Neural cell (in vitro differentiated cells): ENCODE measurements around the gene KDM3B. TPM values are rescaled to one million over a fixed set of nuclear protein-coding genes. Genes with fewer than 3 reads are reported as not detected.

Source experiments
- H2AFZ ChIP-seq: fragments of 200-600, 300-800 bp; sonication (generic), shearing (Covaris generic); 2 replicates; pipeline ENCODE4 v1.6.0; 2014; ENCODE audit warnings: low read depth, mild to moderate bottlenecking, antibody characterized with exemption, low read length, moderate library complexity
- H3F3A ChIP-seq: fragments of 200-600 bp; shearing (Covaris generic); 2 replicates; pipeline ENCODE4 v1.6.1; 2016; ENCODE audit warnings: mild to moderate bottlenecking, moderate library complexity, mixed read lengths, antibody characterized with exemption, low read length; ENCODE audit not compliant: insufficient read depth, poor library complexity, severe bottlenecking
- H3K27ac ChIP-seq: fragments of 200-600, 300-800 bp; sonication (generic), shearing (Covaris generic); 2 replicates; pipeline ENCODE4 v1.5.1; 2014; ENCODE audit warnings: mild to moderate bottlenecking, low read length, moderate library complexity
- H3K27me3 ChIP-seq: fragments of 300-800, 200-600 bp; sonication (generic), shearing (Covaris generic); 2 replicates; pipeline ENCODE4 v1.6.0; 2014; ENCODE audit warnings: mild to moderate bottlenecking, low read depth, low read length, moderate library complexity; ENCODE audit not compliant: insufficient read depth
- H3K36me3 ChIP-seq: fragments of 300-800, 200-600 bp; sonication (generic), shearing (Covaris generic); 2 replicates; pipeline ENCODE4 v1.5.1; 2014; ENCODE audit warnings: mild to moderate bottlenecking, antibody characterized with exemption, low read length, moderate library complexity; ENCODE audit not compliant: insufficient read depth
- H3K4me2 ChIP-seq: fragments of 300-800, 200-600 bp; sonication (generic), shearing (Covaris generic); 2 replicates; pipeline ENCODE4 v1.6.0; 2014; ENCODE audit warnings: mild to moderate bottlenecking, low read length
- H3K4me3 ChIP-seq: fragments of 300-800, 200-600 bp; sonication (generic), shearing (Covaris generic); 2 replicates; pipeline ENCODE4 v1.5.1; 2014; ENCODE audit warnings: mild to moderate bottlenecking, low read length, moderate library complexity
- H3K79me2 ChIP-seq: fragments of 200-600 bp; shearing (Covaris generic); replicated peaks from 2 replicates; pipeline ENCODE4 v1.6.0; 2014; ENCODE audit warnings: mild to moderate bottlenecking, low read length, moderate library complexity; ENCODE audit not compliant: insufficient read depth
- H3K9ac ChIP-seq: fragments of 300-800, 200-600 bp; sonication (generic), shearing (Covaris generic); 2 replicates; pipeline ENCODE4 v1.6.1; 2016; ENCODE audit warnings: mild to moderate bottlenecking, low read length, mixed read lengths
- H3K9me2 ChIP-seq: fragments of 200-600 bp; shearing (Covaris generic); 2 replicates; pipeline ENCODE4 v1.6.1; 2016; ENCODE audit warnings: mild to moderate bottlenecking, low read length, mixed read lengths; ENCODE audit not compliant: insufficient read depth
- H3K9me3 ChIP-seq: fragments of 200-600, 300-800 bp; sonication (generic), shearing (Covaris generic); 2 replicates; pipeline ENCODE4 v1.6.1; 2016; ENCODE audit warnings: mild to moderate bottlenecking, mixed run types, low read length, moderate library complexity, mixed read lengths
- H4K20me1 ChIP-seq: fragments of 200-600 bp; shearing (Covaris generic); 2 replicates; pipeline ENCODE4 v1.6.1; 2016; ENCODE audit warnings: mild to moderate bottlenecking, mixed run types; ENCODE audit not compliant: insufficient read depth
- EP300 ChIP-seq: fragments of 450-650 bp; conservative IDR thresholded peaks from 2 replicates; pipeline ENCODE4 v1.6.1; 2014; ENCODE audit warnings: antibody characterized with exemption, mild to moderate bottlenecking, moderate library complexity; ENCODE audit not compliant: poor library complexity, severe bottlenecking
- EZH2 ChIP-seq: fragments of 200-600, 300-800 bp; shearing (Covaris generic), sonication (generic); IDR thresholded peaks from 2 replicates; pipeline ENCODE4 v1.6.1; 2014; ENCODE audit warnings: antibody characterized with exemption, low read length, borderline replicate concordance, mild to moderate bottlenecking; ENCODE audit not compliant: insufficient read depth, poor library complexity, severe bottlenecking
- MXI1 ChIP-seq: fragments of 450-650 bp; conservative IDR thresholded peaks from 2 replicates; pipeline ENCODE4 v1.6.1; 2014; ENCODE audit warnings: antibody characterized with exemption, mild to moderate bottlenecking; ENCODE audit not compliant: poor library complexity, severe bottlenecking
- POLR2AphosphoS5 ChIP-seq: IDR thresholded peaks from 2 replicates; pipeline ENCODE4 v1.6.1; 2012
- RAD21 ChIP-seq: fragments of 450-650 bp; conservative IDR thresholded peaks from 2 replicates; pipeline ENCODE4 v1.6.1; 2014; ENCODE audit warnings: antibody characterized with exemption, mild to moderate bottlenecking, moderate library complexity
- SMC3 ChIP-seq: fragments of 450-650 bp; conservative IDR thresholded peaks from 2 replicates; pipeline ENCODE4 v1.6.1; 2014; ENCODE audit warnings: antibody characterized with exemption, mild to moderate bottlenecking, moderate library complexity; ENCODE audit not compliant: poor library complexity
- TAF1 ChIP-seq: IDR thresholded peaks from 2 replicates; pipeline ENCODE4 v1.6.1; 2012; ENCODE audit warnings: low read depth
- polyA minus RNA-seq: library from RNA; depleted of rRNA, polyadenylated mRNA; stranded (reverse); fragments of >200 nt; gene quantifications from 2 replicates; pipeline ENCODE4 v1.2.3, GENCODE V29; 2014
- polyA plus RNA-seq: library from polyadenylated mRNA; depleted of rRNA; stranded (reverse); fragments of >200 nt; gene quantifications from 2 replicates; pipeline ENCODE4 v1.2.3, GENCODE V29; 2014
- TF ChIP-seq, protein P1 (sequence below): IDR thresholded peaks from 2 replicates; pipeline ENCODE4 v1.6.1; 2012; ENCODE audit warnings: borderline replicate concordance
- TF ChIP-seq, protein P2 (sequence below): fragments of 450-650 bp; IDR thresholded peaks from 2 replicates; pipeline ENCODE4 v1.5.1; 2014; ENCODE audit warnings: antibody characterized with exemption, mild to moderate bottlenecking, moderate library complexity; ENCODE audit not compliant: poor library complexity, severe bottlenecking

The KDM3B gene, protein sequence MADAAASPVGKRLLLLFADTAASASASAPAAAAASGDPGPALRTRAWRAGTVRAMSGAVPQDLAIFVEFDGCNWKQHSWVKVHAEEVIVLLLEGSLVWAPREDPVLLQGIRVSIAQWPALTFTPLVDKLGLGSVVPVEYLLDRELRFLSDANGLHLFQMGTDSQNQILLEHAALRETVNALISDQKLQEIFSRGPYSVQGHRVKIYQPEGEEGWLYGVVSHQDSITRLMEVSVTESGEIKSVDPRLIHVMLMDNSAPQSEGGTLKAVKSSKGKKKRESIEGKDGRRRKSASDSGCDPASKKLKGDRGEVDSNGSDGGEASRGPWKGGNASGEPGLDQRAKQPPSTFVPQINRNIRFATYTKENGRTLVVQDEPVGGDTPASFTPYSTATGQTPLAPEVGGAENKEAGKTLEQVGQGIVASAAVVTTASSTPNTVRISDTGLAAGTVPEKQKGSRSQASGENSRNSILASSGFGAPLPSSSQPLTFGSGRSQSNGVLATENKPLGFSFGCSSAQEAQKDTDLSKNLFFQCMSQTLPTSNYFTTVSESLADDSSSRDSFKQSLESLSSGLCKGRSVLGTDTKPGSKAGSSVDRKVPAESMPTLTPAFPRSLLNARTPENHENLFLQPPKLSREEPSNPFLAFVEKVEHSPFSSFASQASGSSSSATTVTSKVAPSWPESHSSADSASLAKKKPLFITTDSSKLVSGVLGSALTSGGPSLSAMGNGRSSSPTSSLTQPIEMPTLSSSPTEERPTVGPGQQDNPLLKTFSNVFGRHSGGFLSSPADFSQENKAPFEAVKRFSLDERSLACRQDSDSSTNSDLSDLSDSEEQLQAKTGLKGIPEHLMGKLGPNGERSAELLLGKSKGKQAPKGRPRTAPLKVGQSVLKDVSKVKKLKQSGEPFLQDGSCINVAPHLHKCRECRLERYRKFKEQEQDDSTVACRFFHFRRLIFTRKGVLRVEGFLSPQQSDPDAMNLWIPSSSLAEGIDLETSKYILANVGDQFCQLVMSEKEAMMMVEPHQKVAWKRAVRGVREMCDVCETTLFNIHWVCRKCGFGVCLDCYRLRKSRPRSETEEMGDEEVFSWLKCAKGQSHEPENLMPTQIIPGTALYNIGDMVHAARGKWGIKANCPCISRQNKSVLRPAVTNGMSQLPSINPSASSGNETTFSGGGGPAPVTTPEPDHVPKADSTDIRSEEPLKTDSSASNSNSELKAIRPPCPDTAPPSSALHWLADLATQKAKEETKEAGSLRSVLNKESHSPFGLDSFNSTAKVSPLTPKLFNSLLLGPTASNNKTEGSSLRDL (N-terminal part only)
- polyA plus RNA-seq (58.7 and 60.9 TPM in 2 replicates), polyA minus RNA-seq (135 and 136 TPM in 2 replicates)

DNA sequence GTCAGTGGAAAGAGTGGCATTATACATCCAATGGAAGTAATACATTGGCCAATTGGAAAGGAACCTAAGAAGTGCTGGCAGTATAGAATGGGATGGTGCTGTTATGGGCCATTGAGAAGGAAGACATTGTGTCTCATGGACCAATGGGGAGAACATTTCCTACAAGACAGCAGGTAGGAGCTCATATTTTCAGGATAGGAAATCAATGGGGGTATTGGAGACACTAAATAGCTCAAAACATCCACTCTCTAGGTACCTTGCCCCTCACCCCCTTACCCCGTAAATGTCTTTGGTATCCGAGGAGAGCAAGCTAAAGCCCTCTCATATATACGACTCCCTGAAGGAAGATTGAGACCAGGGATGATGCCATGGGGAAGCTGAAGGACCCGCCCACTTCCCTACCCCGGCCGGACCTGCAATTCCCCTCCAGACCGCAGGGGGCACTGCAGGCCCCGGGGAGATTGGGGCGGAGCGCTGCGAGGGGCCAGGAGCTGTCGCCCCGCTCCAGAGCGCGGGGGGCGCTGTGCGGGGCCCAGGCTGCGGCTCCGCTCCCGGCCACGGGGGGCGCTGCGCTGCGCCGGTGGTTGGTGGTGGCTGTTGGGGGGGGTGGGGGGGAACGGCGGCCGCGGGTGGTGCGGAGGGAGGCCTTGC, at the start of gene KDM3B:
TSS of gene KDM3B (plus strand) at position 615 of the 651 bp plus-strand sequence. CDS start 111 bp downstream, outside the sequence.
- TF ChIP-seq, protein P1, sequence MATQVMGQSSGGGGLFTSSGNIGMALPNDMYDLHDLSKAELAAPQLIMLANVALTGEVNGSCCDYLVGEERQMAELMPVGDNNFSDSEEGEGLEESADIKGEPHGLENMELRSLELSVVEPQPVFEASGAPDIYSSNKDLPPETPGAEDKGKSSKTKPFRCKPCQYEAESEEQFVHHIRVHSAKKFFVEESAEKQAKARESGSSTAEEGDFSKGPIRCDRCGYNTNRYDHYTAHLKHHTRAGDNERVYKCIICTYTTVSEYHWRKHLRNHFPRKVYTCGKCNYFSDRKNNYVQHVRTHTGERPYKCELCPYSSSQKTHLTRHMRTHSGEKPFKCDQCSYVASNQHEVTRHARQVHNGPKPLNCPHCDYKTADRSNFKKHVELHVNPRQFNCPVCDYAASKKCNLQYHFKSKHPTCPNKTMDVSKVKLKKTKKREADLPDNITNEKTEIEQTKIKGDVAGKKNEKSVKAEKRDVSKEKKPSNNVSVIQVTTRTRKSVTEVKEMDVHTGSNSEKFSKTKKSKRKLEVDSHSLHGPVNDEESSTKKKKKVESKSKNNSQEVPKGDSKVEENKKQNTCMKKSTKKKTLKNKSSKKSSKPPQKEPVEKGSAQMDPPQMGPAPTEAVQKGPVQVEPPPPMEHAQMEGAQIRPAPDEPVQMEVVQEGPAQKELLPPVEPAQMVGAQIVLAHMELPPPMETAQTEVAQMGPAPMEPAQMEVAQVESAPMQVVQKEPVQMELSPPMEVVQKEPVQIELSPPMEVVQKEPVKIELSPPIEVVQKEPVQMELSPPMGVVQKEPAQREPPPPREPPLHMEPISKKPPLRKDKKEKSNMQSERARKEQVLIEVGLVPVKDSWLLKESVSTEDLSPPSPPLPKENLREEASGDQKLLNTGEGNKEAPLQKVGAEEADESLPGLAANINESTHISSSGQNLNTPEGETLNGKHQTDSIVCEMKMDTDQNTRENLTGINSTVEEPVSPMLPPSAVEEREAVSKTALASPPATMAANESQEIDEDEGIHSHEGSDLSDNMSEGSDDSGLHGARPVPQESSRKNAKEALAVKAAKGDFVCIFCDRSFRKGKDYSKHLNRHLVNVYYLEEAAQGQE: peak; percentile 64
- no peak for TF ChIP-seq TAF1
- peak; percentile 32 for TF ChIP-seq RAD21
- peak; percentile 28 for TF ChIP-seq EP300
- no peak for TF ChIP-seq POLR2AphosphoS5
- no peak for TF ChIP-seq EZH2
- peak; percentile 42 for TF ChIP-seq SMC3
- TF ChIP-seq, protein P2, sequence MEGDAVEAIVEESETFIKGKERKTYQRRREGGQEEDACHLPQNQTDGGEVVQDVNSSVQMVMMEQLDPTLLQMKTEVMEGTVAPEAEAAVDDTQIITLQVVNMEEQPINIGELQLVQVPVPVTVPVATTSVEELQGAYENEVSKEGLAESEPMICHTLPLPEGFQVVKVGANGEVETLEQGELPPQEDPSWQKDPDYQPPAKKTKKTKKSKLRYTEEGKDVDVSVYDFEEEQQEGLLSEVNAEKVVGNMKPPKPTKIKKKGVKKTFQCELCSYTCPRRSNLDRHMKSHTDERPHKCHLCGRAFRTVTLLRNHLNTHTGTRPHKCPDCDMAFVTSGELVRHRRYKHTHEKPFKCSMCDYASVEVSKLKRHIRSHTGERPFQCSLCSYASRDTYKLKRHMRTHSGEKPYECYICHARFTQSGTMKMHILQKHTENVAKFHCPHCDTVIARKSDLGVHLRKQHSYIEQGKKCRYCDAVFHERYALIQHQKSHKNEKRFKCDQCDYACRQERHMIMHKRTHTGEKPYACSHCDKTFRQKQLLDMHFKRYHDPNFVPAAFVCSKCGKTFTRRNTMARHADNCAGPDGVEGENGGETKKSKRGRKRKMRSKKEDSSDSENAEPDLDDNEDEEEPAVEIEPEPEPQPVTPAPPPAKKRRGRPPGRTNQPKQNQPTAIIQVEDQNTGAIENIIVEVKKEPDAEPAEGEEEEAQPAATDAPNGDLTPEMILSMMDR: peak; percentile 100
- peak; percentile 26 for TF ChIP-seq MXI1
- Histone ChIP-seq H3K36me3 (peaks cover 5% of the 10 kb centered on the region), H3K27me3 (no peaks in the 10 kb centered on the region), H2AFZ (peak within 1 kb of the TSS; percentile 85), H3F3A (no peaks in the 10 kb centered on the region), H3K27ac (peak within 1 kb of the TSS; percentile 79), H3K9ac (peak within 1 kb of the TSS; percentile 92), H3K9me2 (no peaks in the 10 kb centered on the region), H3K4me3 (peak within 1 kb of the TSS; percentile 100), H3K79me2 (peaks cover 41% of the 10 kb centered on the region), H4K20me1 (no peaks in the 10 kb centered on the region), H3K4me2 (peak within 1 kb of the TSS; percentile 96), H3K9me3 (no peaks in the 10 kb centered on the region)
